DMS 273 (cell line): ENCODE data around the gene NMUR1.
"Not testable (repeated sequence)": the region's sequence is repeated elsewhere in the genome, so short reads cannot be mapped to it uniquely, and the experiment has no call there.

ENCODE experiments used
- DNase-seq: peaks from one replicate; lab custom pipeline; 2025; ENCODE audit not compliant: unreplicated experiment; lab: John Stamatoyannopoulos, UW

Gene NMUR1, protein sequence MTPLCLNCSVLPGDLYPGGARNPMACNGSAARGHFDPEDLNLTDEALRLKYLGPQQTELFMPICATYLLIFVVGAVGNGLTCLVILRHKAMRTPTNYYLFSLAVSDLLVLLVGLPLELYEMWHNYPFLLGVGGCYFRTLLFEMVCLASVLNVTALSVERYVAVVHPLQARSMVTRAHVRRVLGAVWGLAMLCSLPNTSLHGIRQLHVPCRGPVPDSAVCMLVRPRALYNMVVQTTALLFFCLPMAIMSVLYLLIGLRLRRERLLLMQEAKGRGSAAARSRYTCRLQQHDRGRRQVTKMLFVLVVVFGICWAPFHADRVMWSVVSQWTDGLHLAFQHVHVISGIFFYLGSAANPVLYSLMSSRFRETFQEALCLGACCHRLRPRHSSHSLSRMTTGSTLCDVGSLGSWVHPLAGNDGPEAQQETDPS

DNA sequence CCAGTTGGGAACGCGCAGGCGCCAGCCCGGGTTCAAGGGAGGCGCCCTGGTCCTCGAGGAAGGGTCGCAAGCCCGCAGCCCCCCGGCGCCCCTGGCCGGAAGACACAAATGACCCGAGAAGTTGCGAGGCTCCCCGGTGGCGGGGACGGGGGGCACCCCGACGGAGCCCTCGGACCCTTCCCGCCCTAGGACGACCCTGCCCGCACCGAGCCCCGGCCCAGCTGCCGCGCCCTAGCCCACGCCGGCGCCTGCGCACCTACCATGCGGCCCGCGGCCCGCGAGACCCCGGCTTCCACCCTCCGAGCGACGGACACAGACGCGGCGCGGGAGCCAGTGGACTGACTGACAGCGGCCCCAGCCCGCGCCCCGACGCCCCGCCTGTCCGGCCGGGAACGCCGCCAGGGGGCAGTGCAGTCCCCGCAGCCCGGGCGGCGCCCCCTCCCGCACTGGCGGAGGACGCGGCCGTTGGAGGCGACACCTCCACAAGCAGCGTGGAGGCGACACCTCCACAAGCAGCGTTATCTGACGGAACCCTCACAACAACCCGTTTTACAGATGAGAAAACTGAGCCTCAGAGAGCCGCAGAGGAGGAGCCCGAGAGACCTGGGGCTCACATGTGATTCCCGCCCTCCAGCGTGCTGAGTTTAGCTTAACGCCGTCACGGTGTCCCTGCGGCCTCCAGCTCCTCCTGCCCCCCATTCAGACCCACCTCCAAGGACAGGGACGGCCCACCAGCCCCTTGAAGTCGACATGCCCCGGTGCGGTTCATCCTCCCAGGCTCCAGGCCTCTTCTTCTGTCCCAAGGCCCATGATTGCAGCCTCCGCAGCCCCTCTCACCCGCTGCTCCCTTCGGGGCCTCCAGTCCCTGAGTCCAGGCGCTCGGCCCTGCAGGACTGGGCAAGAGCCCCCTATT is at the start of gene NMUR1:
Gene NMUR1 (minus strand): TSS at position 347 of the 913 bp plus-strand sequence. CDS start 84 bp downstream, at position 263.
- peak; percentile 79 for DNase-seq

- DNase-seq: no peak
These were observed 49.3 kb upstream of the NMUR1 start for GRCh38 chr2:231579560-231579959.

GRCh38 chr2:231578655-231579054 is 48.4 kb upstream of the NMUR1 start:
- DNase-seq: not testable (repeated sequence)

- DNase-seq: no peak
These were observed 46.2 kb upstream of the NMUR1 start for GRCh38 chr2:231576465-231576864.

DNA sequence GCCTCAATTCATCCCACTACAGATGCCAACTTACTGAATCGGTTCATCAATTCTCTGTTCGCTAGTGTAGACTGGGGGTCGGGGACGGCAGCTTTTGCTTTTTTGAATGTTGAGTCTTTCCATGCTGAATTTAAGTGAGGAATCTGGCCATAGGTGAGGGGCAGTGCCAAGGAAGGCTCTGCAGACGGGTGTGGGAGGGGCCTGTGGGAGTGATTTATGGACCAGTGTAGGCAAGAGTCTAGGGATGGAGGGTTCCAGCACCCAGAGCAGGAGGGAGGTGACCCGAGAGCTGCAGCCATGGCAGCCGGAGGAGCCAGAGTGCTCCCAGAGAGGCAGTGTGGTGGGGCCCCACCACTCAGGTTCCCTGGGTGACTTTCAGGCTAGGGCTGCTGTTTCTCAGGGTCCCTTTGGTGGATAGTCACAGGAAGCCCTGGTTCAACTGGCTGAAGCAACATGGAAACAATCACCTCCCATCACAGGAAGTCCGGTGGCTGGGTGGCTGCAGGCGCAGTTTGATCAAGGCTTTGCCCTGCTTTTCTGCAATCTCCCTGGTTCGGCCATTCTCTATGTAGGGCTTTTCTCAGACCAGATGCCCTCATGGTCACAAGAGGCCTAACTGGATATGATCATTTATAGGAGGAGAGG is 45.5 kb upstream of the NMUR1 start:
- no peak for DNase-seq

DNA sequence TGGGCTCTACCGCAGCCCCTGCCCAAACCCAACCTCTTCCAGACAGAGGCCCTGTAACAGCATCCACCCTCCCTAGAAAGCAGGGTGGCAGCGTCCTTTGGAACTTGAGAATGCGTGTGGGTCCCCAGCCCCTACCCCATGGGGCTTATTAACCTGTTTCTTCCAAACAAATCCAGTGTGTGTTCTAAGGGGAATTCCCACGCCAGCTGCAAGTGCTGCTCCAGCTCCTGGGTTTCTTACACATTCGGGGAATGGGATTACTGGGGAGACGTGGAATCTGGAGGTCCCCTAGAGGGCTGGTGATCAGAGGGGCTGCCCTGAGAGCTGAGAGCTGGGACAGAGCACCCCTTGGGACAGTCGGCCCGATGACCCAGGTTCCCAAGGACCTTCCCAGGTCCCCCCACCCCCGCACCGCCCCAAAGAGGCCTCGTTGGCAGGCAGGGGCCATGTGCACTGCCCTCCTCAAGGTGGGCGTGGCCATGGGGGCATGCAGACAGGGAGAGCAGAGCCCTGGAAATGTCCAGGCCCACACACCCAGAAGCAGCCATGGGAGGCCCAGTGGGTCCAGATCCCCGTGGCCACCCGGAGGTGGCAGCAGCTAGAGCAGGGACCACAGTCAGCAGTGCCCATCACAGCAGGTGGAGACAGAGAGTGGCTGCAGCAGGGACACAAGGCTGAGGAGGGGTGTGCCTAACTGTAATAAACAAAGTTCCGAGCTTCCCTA is 43.6 kb upstream of the NMUR1 start:
- DNase-seq: no peak

DNA sequence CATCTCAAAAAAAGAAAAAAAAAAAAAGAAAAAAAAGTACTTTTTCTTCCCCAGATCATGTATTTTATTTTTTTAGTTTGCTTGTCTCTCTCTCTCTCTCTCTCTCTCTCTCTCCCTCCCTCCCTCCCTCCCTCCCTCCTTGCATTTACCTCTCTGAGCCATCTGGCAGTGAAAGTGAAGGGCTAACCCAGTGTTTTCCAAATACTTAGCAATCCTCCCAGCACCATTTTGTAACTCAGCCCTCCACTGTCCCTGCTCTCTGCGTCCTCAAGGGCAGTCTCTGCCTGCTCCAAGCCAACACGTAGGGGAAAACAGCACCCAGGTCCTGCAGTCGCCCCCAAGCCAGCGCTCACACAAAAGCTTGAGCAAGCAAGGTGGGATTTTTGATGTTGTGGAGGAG is 42.9 kb upstream of the NMUR1 start:
- peak; percentile 62 for DNase-seq

DNA sequence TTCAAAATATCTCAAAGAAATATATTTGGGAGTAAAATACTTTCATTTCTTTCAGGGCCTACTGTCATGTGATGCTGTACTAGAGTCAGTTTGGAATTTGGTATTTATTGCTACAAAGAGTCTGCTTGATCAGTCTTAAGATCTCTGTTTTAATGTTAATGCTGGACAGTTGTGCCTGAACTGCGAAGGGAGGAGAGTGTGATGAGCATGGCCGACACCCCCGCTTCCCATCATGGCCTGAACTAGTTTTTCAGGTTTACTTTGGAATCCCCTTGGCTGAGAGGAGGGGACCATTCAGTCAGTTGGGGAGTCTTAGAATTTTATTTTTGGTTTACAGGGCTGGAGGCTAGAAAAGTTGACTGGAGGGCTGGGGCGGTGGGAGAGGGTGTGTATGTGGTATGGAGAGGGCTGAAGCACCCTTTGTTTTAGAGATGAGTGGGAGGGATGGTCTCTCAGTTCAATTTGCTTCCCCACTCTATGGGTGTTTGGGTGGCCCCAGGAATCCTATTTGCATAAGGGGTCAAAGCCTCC is 41.5 kb upstream of the NMUR1 start:
- no peak for DNase-seq

DNA sequence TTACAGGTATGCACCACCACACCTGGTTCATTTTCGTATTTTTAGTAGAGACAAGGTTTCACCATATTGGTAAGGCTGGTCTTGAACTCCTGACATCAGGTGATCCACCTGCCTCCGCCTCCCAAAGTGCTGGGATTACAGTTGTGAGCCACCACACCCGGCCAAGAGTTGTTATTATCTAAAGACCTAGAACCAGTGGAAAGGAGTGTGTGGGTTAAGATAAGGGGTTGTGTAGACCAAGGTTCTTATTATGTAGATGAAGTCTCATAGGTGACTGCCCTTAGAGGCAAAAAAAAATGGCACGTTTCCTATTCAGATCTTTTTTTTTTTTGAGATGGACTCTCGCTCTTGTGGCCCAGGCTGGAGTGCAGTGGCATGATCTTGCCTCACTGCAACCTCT is 40.7 kb upstream of the NMUR1 start:
- DNase-seq: not testable (repeated sequence)

DNA sequence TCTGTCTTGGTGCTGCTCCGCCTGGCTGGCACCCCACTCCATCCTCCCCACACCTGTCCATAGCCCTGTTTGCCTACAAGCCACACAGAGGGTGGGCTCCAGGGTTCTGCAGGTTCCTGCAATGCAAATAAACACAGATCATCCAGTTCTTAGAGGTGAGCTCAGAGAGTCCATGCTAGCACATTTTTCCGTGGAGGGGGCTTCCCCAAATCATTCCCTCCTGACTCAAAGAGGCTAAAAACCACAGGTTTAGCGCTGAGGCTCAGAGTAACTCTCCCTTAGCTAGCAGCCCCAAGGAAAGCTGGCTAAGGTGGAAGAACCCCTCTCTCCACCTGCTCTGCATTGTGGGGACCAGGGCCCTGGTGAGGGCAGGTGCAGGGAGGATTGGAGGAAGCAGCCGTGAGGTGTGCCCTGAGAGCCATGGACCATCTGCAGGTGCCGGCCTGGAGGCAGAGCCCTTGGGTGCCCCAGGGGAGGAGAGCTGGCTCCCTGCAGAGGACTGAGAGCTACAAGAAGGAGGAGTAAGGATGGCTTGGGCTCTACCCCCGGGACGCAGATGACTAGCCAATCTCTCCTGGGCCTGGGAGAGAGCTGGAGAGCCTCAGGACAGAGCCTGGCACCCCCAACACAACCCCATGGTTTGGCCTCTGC is 38.7 kb upstream of the NMUR1 start:
- no peak for DNase-seq

DNA sequence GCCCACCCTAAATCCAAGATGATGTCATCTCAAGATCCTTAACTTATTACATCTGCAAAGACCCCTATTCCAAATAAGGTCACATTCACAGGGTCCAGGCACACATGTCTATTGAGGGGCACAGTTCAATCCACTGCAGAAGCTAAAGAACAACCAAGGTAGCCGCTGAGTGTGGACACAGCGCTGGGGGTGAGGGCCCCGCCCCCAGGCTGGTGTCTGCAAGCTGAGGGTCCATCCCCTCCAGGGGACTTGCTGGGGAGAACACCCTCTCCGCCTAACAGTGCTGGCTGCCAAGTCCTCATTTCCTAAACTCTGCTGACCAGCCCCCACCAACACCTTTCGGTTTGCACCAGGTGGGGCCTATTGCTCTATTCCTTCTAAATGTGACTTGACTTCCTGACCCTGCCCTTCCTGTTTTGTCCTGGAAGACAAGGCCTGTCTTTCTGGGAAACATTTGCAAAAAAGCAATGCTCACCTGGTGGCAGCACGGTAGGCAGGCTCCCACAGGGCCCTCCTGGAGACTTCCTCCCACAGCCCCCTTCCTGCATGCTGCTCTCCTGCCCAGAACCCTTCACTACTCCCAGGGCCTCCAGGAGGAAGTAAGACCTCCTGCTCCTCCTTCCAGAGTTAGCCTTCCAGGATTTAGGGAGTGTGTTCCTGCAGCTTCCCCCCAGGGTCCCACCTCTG is 38.0 kb upstream of the NMUR1 start:
- no peak for DNase-seq

DNA sequence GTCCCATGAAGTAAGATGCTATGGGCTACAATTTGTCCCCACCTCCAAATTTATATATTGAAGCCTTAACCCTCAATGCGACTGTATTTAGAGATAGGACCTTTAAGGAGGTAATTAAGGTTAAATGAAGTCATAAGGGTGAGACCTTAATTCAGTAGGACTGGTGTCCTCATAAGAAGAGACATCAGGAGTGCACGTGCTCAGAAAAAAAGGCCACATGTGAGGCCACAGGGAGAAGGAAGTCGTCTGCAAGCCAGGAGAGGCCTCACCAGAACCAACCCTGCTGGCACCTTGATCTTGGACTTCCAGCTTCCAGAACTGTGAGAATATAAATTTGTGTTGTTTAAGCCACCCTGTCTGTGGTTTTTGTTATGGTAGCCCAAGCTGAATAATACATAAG is 36.9 kb upstream of the NMUR1 start:
- no peak for DNase-seq

DNA sequence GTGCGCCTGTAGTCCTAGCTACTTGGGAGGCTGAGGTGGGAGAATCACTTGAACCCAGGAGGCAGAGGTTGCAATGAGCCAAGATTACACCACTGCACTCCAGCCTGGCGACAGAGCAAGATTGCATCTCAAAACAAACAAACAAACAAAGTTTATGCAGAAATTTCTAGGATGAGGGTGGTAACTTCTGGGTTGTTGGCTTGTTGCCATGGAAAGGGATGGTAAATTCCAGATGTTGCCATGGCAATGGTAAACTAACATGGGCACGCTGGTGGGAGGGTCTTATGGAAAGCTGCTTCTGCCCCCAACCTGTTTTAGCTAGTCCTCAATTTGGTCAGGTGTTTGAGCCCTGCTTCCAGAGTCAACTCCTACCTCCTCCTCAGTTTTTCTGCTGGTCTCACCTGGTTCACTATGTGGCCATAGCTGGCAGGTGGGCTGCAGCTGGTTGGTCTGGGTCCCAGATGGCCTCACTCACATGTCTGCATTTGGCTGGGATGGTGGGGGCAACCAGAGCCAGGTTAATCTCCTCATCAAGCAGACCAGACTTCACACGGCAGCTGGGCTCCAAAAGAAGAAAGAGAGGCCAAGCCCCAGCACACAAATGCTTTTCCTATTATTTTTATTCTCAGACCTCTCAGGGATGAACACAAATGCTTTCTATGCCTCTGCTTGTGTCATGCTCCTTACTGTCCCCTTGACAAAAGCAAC is 35.8 kb upstream of the NMUR1 start:
- peak; percentile 60 for DNase-seq

GRCh38 chr2:231563378-231563961 is 33.2 kb upstream of the NMUR1 start:
- DNase-seq: peak; percentile 86

DNA sequence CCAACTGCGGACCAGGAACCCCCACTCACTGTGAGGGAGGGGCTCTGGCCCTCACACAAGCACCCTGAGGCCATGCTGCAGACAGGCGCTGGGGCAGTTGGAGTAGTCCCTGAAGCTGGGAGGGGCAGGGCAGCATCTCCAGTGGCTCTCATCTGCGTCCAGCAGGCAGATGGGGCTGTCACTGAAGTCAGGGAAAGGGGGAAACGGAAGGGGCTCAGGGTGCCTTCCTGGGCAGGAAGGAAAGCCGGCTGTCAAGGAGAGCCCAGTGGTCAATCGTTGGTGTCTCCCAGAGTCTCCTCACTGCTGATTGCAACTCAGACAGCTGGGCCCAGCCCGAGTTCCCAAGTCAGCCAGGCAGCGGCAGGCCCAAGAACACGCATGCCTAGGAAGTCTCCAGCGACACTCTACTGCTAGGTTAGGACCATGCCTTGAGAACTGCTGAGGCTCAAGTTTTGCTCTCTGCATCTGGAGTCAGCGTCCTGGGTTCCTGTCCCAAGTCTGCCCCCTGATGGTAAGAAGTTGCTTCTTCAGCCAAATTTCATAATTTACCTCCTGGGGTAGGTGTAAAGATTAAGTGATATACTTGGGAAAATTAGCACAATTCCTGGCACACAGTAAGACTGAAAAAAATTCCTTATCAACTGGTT is 27.4 kb upstream of the NMUR1 start:
- peak; percentile 85 for DNase-seq

DNA sequence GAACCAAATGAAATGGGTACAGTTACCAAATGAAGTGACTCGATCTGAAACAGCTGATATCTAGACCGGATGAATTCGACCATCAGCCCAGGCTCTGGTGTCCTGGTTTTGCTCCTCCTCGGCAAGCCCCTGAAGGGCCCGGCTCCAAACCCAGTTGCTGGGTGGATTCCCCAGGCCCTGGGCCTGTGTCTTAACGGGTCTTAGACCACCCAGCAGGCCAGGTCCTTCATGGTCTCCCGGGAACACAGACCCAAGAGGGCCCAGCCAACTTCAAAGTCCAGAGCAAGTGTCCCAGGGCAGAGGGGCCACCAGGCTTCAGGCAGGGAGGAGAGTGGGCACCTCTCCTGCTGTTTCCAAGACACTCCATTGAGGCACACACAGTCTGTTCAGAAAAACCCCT is 26.7 kb upstream of the NMUR1 start:
- no peak for DNase-seq

- DNase-seq: not testable (repeated sequence)
These were observed 26.3 kb upstream of the NMUR1 start for GRCh38 chr2:231556496-231556895.
